Measurements from ENCODE around the gene IFTAP. TPM values are rescaled to one million over a fixed set of nuclear protein-coding genes. Genes with fewer than 3 reads are reported as not detected.

The IFTAP gene
- total RNA-seq, 3 donors from 2014 or later, result 1.7 to 4.7 (median 2.8) TPM

GRCh38 chr11:36695571-36695970 is 101.3 kb downstream of the IFTAP start:
- H3K27me3 Mint-ChIP-seq (ENCODE audit: low read depth), result peaks cover 29% of the 10 kb centered on the region

DNA sequence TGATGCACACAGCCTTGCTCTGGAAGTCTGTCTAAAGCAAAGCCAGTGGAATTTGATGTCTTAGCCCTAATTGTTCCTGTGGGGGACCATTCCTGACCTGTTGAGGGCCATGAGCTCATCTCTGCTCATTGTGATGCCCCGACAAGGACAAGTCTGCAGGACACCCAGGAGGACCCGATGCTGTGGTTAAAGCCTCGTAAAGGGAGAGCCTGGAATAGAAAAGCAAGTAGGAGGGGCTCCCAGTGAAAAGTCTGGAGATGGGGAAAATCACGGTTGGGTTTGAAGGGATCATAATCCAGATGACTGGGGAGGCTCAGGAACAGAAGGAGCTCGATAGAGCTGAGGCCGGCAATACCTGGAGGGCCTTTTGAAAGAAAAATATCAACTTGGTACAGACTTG is 102.2 kb downstream of the IFTAP start:
- ATAC-seq (no peak), DNase-seq (no peak)
- H3K9me3 Mint-ChIP-seq, result no peaks in the 10 kb centered on the region
- no peaks in the 10 kb centered on the region for H3K4me1 Mint-ChIP-seq (ENCODE audit: low read depth)
- no peak overlapping the region for H3K4me3 Mint-ChIP-seq
- H3K27me3 Mint-ChIP-seq (ENCODE audit: low read depth), result peaks cover 36% of the 10 kb centered on the region
- H3K36me3 Mint-ChIP-seq (ENCODE audit: insufficient read depth), result no peaks in the 10 kb centered on the region

More at GRCh38 chr11:36695571-36695970, 101.3 kb downstream of the IFTAP start:
- ATAC-seq, result no peak
- Mint-ChIP-seq H3K36me3 (ENCODE audit: insufficient read depth) (no peaks in the 10 kb centered on the region), H3K4me3 (no peak overlapping the region), H3K4me1 (ENCODE audit: low read depth) (no peaks in the 10 kb centered on the region), H3K9me3 (no peaks in the 10 kb centered on the region)
- DNase-seq, result no peak

- no peaks in the 10 kb centered on the region for H3K4me1 Mint-ChIP-seq (ENCODE audit: low read depth)
- no peaks in the 10 kb centered on the region for H3K36me3 Mint-ChIP-seq (ENCODE audit: insufficient read depth)
- no peaks in the 10 kb centered on the region for H3K9me3 Mint-ChIP-seq
- no peak overlapping the region for H3K4me3 Mint-ChIP-seq
- ATAC-seq (no peak), DNase-seq (no peak)
- H3K27me3 Mint-ChIP-seq (ENCODE audit: low read depth), result peaks cover 30% of the 10 kb centered on the region
Measured at GRCh38 chr11:36699271-36699670, 105.0 kb downstream of the IFTAP start.

DNA sequence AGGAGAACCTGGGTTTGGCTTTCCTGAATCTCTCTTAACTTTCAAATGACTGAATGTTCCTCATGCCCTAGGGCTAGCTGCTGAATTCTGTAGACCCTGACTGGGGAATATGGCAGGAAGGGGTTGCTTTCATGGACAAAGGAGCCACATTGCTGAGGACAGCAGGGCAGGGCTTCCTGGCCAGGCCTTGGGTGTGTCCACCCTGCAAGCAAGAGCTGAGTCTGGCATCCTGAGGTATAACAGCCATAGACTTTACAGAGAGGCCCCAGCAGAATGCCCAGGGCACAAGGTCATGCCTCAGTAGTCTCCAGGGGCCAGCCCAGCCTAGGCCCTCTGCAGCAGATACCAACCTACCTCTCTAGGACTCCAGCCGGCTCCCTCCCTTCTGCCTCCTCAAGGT is 105.9 kb downstream of the IFTAP start:
- DNase-seq (no peak), ATAC-seq (no peak)
- peaks cover 30% of the 10 kb centered on the region for H3K27me3 Mint-ChIP-seq (ENCODE audit: low read depth)
- no peak overlapping the region for H3K4me3 Mint-ChIP-seq
- no peaks in the 10 kb centered on the region for H3K36me3 Mint-ChIP-seq (ENCODE audit: insufficient read depth)
- H3K9me3 Mint-ChIP-seq, result no peaks in the 10 kb centered on the region
- H3K4me1 Mint-ChIP-seq (ENCODE audit: low read depth), result no peaks in the 10 kb centered on the region

DNA sequence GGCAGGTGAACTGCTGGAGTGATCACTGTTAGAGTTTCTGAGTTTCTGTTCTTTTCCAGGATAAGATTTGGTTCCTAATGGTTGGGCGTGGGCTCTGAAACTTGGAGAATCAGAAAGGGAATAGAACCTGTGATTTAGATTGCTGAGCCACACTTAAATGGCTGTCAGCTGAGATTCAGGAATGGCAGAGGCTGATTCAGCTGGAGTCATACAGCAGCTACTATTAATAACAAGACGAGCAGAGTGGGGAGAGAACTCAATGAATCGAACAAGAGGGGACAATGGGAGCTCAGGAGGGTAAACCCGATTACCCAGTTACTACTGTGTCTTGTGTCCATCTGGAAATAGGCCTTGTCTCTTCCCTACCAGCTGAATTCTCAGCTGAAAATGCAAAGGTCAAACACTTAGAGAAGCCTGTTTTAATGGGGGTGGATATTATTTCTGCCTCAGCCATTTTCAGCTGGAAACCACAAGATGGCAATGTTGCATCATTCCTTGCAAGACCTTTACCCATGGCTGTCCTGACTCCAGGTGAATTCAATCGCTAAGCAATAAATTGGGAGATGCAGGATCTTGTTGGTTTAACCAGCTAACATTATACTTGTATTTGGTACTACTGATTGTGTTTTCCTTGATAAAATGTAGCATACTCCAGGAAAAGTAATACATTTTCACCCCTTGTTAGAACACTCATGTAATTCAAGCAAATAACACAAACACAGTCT is 108.2 kb downstream of the IFTAP start:
- DNase-seq (no peak), ATAC-seq (no peak)

GRCh38 chr11:36703055-36703404 is 108.7 kb downstream of the IFTAP start:
- Mint-ChIP-seq H3K9me3 (no peaks in the 10 kb centered on the region), H3K4me1 (ENCODE audit: low read depth) (no peaks in the 10 kb centered on the region), H3K36me3 (ENCODE audit: insufficient read depth) (no peaks in the 10 kb centered on the region), H3K4me3 (no peak overlapping the region), H3K27me3 (ENCODE audit: low read depth) (peaks cover 24% of the 10 kb centered on the region)
- DNase-seq (no peak), ATAC-seq (peak in 1 of 2 donors; percentile 52)

More for the DNA sequence above, 108.2 kb downstream of the IFTAP start:
- H3K36me3 Mint-ChIP-seq (ENCODE audit: insufficient read depth), result no peaks in the 10 kb centered on the region
- H3K27me3 Mint-ChIP-seq (ENCODE audit: low read depth), result peaks cover 22% of the 10 kb centered on the region
- H3K9me3 Mint-ChIP-seq, result no peaks in the 10 kb centered on the region
- H3K4me1 Mint-ChIP-seq (ENCODE audit: low read depth), result no peaks in the 10 kb centered on the region
- H3K4me3 Mint-ChIP-seq, result no peak overlapping the region

Other genes starting within 250 kb of the IFTAP start
- 10 to 100 TPM in 2 of 3 donors, 1 to 10 TPM in 1; 8.3 to 12.1 (median 10.5) TPM for gene TRAF6, start 84.2 kb upstream of the IFTAP start, total RNA-seq
- under 1 TPM; 0.08 to 0.38 (median 0.13) TPM for gene RAG1, start 26.5 kb upstream of the IFTAP start, total RNA-seq
- gene RAG2, start 3.7 kb downstream of the IFTAP start, total RNA-seq, result not detected

Measured in activated T-cell treated with anti-CD3 and anti-CD28 coated beads, Interleukin-2, amount 50 U/mL, for 4 hours (primary cell).